OCI-LY7 (cell line): ENCODE measurements around the gene MBOAT2.

Experiments used
- CTCF ChIP-seq: fragments of 200-600 bp; sonication (generic); conservative IDR thresholded peaks from 2 replicates; pipeline ENCODE4 v1.5.1; 2014; ENCODE audit warnings: mild to moderate bottlenecking, antibody characterized with exemption, low read length, moderate library complexity, mixed read lengths
- EZH2phosphoT487 ChIP-seq: fragments of 200-600 bp; sonication (generic); IDR thresholded peaks from 2 replicates; pipeline ENCODE4 v1.6.1; 2018; ENCODE audit warnings: low read depth, borderline replicate concordance, mild to moderate bottlenecking, mixed run types, antibody characterized with exemption, low read length, moderate library complexity, mixed read lengths

GRCh38 chr2:8892111-8892510 is 111.4 kb downstream of the MBOAT2 start:
- TF ChIP-seq CTCF, result no peak
- TF ChIP-seq EZH2phosphoT487, result no peak
